Gastroesophageal sphincter (tissue), 4 donors: ENCODE measurements around the gene PMEL. TPM values are rescaled to one million over a fixed set of nuclear protein-coding genes. Genes with fewer than 3 reads are reported as not detected.

Experiments
- ATAC-seq: fragments of 150-250 bp; one replicate; pipeline ENCODE4 v1.9.1; 2016; ENCODE audit warnings: mild to moderate bottlenecking, moderate library complexity
- H3K27ac ChIP-seq, 4 donors: fragments of 200-600 bp; sonication (generic) in 3 of 4; 1 replicate in 3 of 4; 2 replicates in 1 of 4; pipeline ENCODE4 v1.5.1; 2016 to 2019
- H3K27me3 ChIP-seq: fragments of 200-600 bp; sonication (generic); one replicate; pipeline ENCODE4 v1.5.1; 2019
- H3K36me3 ChIP-seq, 2 donors: fragments of 200-600 bp; sonication (generic); one replicate each; pipeline ENCODE4 v1.5.1; 2019; ENCODE audit warnings: control low read depth in 1 of 2
- H3K4me1 ChIP-seq, 3 donors: fragments of 200-600 bp; sonication (generic); 1 replicate in 2 of 3; 2 replicates in 1 of 3; pipeline ENCODE4 v1.5.1; 2016 to 2019; ENCODE audit warnings: control low read depth in 2 of 3
- H3K4me3 ChIP-seq, 2 donors: fragments of 200-600 bp; sonication (generic); one replicate each; pipeline ENCODE4 v1.5.1; 2019; ENCODE audit warnings: mild to moderate bottlenecking in 1 of 2, moderate library complexity in 1 of 2
- H3K9me3 ChIP-seq, 3 donors: fragments of 200-600 bp; sonication (generic); one replicate each; pipeline ENCODE4 v1.5.1; 2017 to 2019; ENCODE audit warnings: control low read depth in 2 of 3
- CTCF ChIP-seq, 4 experiments: fragments of 200-600 bp in 2 of 4; fragments of 450-650 bp in 2 of 4; sonication (generic) in 1 of 4; IDR thresholded peaks; one replicate each; pipeline ENCODE4 v1.5.1; 2017 to 2019; ENCODE audit warnings: antibody characterized with exemption in 4 of 4, mild to moderate bottlenecking in 2 of 4, moderate library complexity in 2 of 4
- EP300 ChIP-seq: sonication (generic); formaldehyde crosslinking; IDR thresholded peaks from one replicate; pipeline ENCODE4 v1.6.1; 2017; ENCODE audit warnings: antibody characterized with exemption, mild to moderate bottlenecking
- POLR2A ChIP-seq, 2 donors: fragments of 450-650 bp; IDR thresholded peaks; one replicate each; pipeline ENCODE4 v1.6.1; 2017; ENCODE audit warnings: antibody characterized with exemption in 2 of 2, mild to moderate bottlenecking in 2 of 2, moderate library complexity in 1 of 2
- POLR2AphosphoS5 ChIP-seq: sonication (generic); formaldehyde crosslinking; IDR thresholded peaks from one replicate; pipeline ENCODE4 v1.6.1; 2017; ENCODE audit warnings: antibody characterized with exemption
- WGBS, 2 donors: methylation state at CpG; one replicate each; pipeline ENCODE4 v1.1.5; 2018; ENCODE audit warnings: low coverage in 1 of 2; 5-methylcytosine and 5-hydroxymethylcytosine counted together
- total RNA-seq, 4 donors: library from RNA; depleted of rRNA; stranded (reverse); fragments of >200 nt; gene quantifications; one replicate each; pipeline ENCODE4 v1.1.0, GENCODE V29; 2016

Gene PMEL
- total RNA-seq, 4 donors from 2014 or later = 0.20 to 4.7 (median 0.67) TPM; not detected in 1

GRCh38 chr12:55933799-55934742, 31.8 kb downstream of the PMEL start:
- WGBS, 2 donors = 100% methylated on average over 1 of the region's 1 CpG; no CpG with 5 or more reads in 1 of the 2 donors
- Histone ChIP-seq H3K27ac (no peak overlapping the region), H3K4me3 (no peak overlapping the region), H3K9me3 (no peaks in the 10 kb centered on the region), H3K27me3 (no peaks in the 10 kb centered on the region), H3K36me3 (peaks cover 0 to 18% of the 10 kb centered on the region in 2 donors), H3K4me1 (peaks cover 3 to 61% (median 24%) of the 10 kb centered on the region in 3 donors)
- no peak for TF ChIP-seq EP300
- TF ChIP-seq POLR2AphosphoS5 = no peak
- TF ChIP-seq CTCF (IDR thresholded peaks at IDR 0.05) = no peak
- no peak for TF ChIP-seq POLR2A (IDR thresholded peaks at IDR 0.05)
- ATAC-seq = no peak

GRCh38 chr12:55933169-55933798, 32.6 kb downstream of the PMEL start:
- no peak overlapping the region for H3K4me3 ChIP-seq
- ATAC-seq = no peak
- 67 to 83% methylated on average over 3 to 7 of the region's 7 CpGs for WGBS, 2 donors
- H3K4me1 ChIP-seq = peaks cover 3 to 69% (median 30%) of the 10 kb centered on the region in 3 donors
- no peak for TF ChIP-seq POLR2A (IDR thresholded peaks at IDR 0.05)
- no peaks in the 10 kb centered on the region for H3K9me3 ChIP-seq
- H3K27me3 ChIP-seq = no peaks in the 10 kb centered on the region
- peaks cover 0 to 10% of the 10 kb centered on the region in 2 donors for H3K36me3 ChIP-seq
- peak overlapping the region in 1 of 4 donors; percentile 89 for H3K27ac ChIP-seq

GRCh38 chr12:55932551-55932910, 33.3 kb downstream of the PMEL start:
- TF ChIP-seq POLR2AphosphoS5 = no peak
- no peak for TF ChIP-seq POLR2A (IDR thresholded peaks at IDR 0.05)
- TF ChIP-seq EP300 = no peak
- H3K27ac ChIP-seq = peak overlapping the region in 3 of 4 donors; percentile 86 to 89 (median 87)
- H3K9me3 ChIP-seq = no peaks in the 10 kb centered on the region
- H3K27me3 ChIP-seq = no peaks in the 10 kb centered on the region
- peaks cover 3 to 72% (median 33%) of the 10 kb centered on the region in 3 donors for H3K4me1 ChIP-seq
- ATAC-seq = no peak
- 0 to 10% methylated on average over 1 to 2 of the region's 4 CpGs for WGBS, 2 donors
- H3K36me3 ChIP-seq = peaks cover 0 to 8% of the 10 kb centered on the region in 2 donors
- peak overlapping the region; percentile 78 to 88 for H3K4me3 ChIP-seq

GRCh38 chr12:55931780-55932550, 33.9 kb downstream of the PMEL start:
- H3K9me3 ChIP-seq = no peaks in the 10 kb centered on the region
- peak overlapping the region; percentile 78 to 88 for H3K4me3 ChIP-seq
- peak; percentile 72 for ATAC-seq
- peak overlapping the region; percentile 62 to 89 (median 86) for H3K27ac ChIP-seq
- no peaks in the 10 kb centered on the region for H3K27me3 ChIP-seq
- peaks cover 3 to 72% (median 33%) of the 10 kb centered on the region in 3 donors for H3K4me1 ChIP-seq
- peaks cover 0 to 2% of the 10 kb centered on the region in 2 donors for H3K36me3 ChIP-seq
- WGBS, 2 donors = 1% methylated on average over 32 of the region's 60 CpGs; no CpG with 5 or more reads in 1 of the 2 donors
- TF ChIP-seq CTCF (IDR thresholded peaks at IDR 0.05) (peak in 1 of 4 experiments; percentile 7), POLR2AphosphoS5 (no peak), POLR2A (IDR thresholded peaks at IDR 0.05) (peak in 1 of 2 donors; percentile 35)

GRCh38 chr12:55931317-55931779, 34.5 kb downstream of the PMEL start:
- peak overlapping the region; percentile 78 to 88 for H3K4me3 ChIP-seq
- no peaks in the 10 kb centered on the region for H3K36me3 ChIP-seq
- no peak for ATAC-seq
- WGBS, 2 donors = 3 to 11% methylated on average over 6 to 10 of the region's 10 CpGs
- H3K9me3 ChIP-seq = no peaks in the 10 kb centered on the region
- peaks cover 3 to 75% (median 35%) of the 10 kb centered on the region in 3 donors for H3K4me1 ChIP-seq
- no peaks in the 10 kb centered on the region for H3K27me3 ChIP-seq
- TF ChIP-seq POLR2A (IDR thresholded peaks at IDR 0.05) (no peak), POLR2AphosphoS5 (no peak), CTCF (IDR thresholded peaks at IDR 0.05) (no peak), EP300 (no peak)
- peak overlapping the region; percentile 62 to 89 (median 86) for H3K27ac ChIP-seq
